Activated CD8-positive, alpha-beta memory T cell treated with anti-CD3 and anti-CD28 coated beads, Interleukin-2, amount 50 U/mL, for 4 hours (primary cell): ENCODE measurements around the gene STARD7.

Experiments used
- DNase-seq: peaks from one replicate; pipeline ENCODE4 v3.0.0-alpha.2; 2020

STARD7 gene

GRCh38 chr2:96146153-96146880 is 62.3 kb downstream of the STARD7 start:
- peak; percentile 89 for DNase-seq

- DNase-seq: no peak
Observed at GRCh38 chr2:96145848-96146152, 62.8 kb downstream of the STARD7 start.

GRCh38 chr2:96145036-96145847 is 63.4 kb downstream of the STARD7 start, which contains the start of gene DUSP2:
Gene DUSP2 (minus strand): TSS chr2:96145440. CDS start chr2:96145354, 86 bp downstream.
- peak; percentile 95 for DNase-seq

GRCh38 chr2:96144481-96145035 is 64.1 kb downstream of the STARD7 start:
- peak; percentile 62 for DNase-seq

DNA sequence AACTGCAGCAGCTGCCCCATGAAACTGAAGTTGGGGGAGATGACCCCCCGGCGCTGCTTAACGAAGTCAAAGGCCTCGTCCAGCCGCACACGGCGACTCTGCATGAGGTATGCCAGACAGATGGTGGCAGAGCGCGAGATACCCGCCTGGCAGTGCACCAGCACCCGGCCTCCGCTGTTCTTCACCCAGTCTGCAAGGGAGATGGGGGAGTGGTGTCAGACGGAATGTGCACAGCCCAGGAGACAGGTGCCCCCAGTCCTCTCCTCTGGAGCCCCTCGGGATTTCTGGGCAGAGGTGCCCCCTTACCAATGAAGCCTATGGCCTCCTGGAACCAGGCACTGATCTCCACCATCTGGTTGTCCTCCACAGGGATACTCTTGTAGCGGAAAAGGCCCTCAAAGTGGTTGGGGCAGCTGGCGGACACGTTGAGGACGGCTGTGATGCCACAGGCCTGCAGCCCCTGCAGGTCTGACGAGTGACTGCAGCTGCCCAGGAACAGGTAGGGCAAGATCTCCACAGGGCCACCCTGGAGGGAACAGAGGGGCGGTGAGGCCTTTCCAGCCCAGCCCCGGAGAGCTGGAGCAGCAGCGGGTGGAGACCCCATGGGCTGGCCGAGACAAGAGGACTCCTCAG is 64.7 kb downstream of the STARD7 start:
- DNase-seq: peak; percentile 46

DNA sequence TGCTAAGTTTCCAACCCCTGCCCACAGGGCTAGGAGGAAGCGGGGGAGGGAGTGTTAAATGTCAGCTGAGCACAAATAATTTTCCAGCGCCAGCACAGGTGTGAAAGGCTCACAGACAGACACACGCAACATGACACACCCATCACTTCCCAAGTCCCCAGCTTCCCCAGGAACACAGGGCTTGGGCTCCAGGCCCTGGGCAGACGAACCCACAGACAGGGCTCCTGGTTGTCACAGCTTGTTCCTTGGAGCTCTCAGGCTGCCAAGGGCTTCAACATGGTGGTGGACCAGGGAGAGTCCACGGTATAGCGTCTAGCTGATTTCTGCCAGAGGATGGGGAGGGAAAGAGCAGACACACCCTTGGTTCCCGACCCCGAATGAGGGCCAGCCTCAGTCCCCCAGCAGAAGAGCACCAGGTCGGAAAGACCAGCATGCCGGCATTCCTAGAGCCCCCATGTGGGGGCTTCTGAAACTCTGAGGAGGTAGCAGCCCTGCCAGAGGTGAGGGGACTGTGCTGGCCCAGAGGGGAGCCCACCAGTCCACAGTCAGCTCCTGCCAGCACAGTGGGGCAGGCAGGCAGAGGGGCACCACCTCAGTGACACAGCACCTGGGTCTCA is 65.3 kb downstream of the STARD7 start:
- DNase-seq: peak; percentile 53

DNA sequence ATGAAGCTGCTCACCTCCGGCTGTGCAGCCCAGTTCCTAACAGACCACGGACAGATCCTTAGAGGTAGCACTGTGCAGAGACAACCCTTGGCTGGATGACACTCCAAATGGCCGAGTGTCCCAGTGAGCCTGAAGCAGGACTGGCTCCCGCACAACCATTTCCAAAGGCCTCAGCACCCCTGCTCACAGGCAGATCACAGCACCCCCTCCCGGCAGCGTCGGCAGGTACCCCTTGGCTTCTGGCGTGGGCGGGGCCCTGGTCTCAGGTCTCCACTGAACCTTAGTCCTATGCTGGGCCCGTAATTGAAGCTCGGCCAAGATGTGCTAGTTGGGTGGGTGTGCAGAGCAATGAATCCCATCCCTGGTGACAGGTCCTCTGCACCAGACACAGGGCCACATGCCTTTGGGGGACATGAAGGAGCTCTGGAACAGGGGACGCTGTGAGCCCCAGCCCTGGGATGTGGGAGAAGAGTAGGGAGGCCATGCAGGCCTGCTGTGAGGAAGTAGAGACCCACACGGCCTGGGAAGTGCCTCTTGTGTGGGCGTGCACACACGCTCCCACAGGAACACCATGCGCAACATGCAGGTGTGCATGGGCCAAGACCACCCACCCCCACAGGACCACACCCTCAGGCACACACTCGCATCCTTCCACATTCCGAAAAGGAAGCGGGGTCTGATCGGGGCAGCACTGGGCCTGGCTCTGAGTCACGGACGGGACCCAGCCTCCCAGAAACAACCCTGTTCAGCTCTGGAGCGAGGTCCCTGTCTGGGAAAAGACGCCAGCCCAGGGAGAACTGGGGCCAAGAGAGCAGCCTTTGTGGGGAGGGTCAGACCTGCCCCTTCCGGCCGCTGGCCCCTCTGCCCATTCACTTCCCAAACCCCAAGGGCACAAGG is 66.2 kb downstream of the STARD7 start:
- DNase-seq: peak; percentile 78

GRCh38 chr2:96141624-96141967 is 67.0 kb downstream of the STARD7 start:
- peak; percentile 28 for DNase-seq

DNA sequence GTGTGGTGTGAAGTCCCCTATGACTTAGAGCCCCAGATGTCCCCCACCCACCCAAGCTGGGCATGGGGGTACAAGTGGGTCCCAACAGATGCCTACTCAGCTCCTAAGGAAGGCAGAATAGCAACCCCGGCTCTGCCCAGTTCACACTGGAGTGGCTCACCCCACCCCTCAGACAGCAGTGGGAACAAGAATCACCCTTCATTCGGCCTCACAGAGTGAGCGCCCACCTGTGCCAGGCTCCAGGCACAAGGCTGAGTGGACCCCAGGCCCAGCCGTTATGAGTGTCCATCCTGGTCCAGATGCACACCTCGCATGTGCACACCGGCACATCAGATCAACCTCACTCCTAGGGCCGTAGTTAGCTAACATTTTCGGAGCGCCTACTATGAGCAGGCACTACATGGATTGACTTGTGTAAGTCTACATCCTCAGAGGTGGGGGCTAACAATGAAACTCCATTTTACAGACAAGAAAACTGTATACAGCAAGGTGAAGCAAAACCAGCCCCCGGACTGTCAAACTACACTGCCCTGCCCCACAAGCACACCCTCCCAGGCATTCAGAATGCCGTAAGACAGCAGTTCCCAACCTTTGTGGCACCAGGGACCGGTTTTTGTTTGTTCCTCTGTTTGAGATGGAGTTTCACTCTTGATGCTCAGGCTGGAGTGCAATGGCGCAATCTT is 67.5 kb downstream of the STARD7 start:
- DNase-seq: peak; percentile 46

DNA sequence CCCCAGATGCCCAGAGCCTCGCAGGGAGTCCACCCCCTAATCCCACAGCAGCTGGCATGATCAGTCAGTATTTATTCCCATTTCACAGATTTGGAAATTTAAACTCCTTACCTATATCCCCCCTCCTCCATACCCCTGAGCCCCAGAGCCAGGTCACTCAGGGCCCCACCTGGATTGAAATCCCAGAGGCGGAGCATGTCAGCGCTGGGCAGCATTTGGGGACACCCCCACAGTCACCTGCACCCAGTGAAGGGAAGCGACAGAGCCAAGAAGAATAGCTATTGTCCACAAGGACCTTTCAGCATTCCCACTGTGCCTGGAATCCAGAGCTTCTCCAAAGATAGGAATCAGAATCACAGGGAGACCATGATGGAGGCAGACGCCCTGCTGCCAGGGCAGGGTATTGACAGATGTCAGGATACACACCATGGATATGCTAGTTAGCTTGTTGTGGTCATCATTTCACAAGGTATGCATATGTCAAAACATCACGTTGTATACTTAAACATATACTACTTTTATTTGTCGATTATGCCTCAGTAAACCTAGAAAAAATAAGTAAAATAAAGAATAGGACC is 69.4 kb downstream of the STARD7 start:
- DNase-seq: no peak

DNA sequence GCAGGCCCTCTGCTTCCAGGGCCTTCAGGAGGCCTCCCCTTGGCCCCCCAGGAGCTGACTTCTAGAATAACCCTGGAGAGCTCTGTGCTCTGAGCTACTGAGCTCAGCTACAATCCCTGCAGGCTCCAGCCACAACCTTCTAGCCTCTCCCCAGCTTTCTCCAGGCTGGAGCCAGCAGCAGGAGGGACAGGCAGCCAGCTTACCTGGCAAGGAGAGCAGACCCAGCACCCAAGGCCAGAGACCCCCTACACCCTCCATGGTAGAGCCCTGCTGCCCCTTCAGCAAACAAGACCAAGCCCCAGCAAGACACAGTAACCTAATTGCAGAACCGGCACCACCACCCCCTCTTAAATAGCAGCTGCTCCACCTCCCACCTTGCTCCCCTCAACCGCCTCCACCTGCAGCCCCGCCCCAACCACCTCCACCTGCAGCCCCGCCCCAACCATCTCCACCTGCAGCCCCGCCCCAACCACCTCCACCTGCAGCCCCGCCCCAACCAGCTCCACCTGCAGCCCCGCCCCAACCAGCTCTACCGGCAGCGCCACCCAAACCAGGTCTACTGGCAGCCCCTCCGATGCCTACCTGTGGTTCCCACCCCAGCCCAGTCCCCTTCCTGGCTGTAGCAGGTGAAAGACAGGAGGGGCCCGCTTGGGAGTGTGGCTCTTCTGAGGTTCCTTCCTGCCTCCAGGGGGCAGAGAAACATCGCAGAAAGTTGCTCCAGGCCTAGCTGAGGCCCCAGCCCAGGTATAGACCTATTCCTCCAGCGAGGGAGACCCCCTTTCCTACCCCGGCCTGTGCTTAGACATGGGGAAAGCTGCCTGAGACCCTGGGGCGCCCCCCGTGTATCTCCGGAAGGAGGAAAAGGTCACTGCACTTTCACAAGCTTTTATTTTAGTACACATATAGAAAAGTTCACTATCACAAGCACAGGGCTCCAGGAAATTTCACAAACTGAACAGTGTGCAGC is 70.2 kb downstream of the STARD7 start, which contains the start of gene ASTL:
TSS of gene ASTL (minus strand) at position 324 of the 967 bp plus-strand sequence. CDS start at position 258, 66 bp downstream.
- DNase-seq: peak; percentile 70

- DNase-seq: no peak
Observed at GRCh38 chr2:96137321-96138178, 71.1 kb downstream of the STARD7 start.

DNA sequence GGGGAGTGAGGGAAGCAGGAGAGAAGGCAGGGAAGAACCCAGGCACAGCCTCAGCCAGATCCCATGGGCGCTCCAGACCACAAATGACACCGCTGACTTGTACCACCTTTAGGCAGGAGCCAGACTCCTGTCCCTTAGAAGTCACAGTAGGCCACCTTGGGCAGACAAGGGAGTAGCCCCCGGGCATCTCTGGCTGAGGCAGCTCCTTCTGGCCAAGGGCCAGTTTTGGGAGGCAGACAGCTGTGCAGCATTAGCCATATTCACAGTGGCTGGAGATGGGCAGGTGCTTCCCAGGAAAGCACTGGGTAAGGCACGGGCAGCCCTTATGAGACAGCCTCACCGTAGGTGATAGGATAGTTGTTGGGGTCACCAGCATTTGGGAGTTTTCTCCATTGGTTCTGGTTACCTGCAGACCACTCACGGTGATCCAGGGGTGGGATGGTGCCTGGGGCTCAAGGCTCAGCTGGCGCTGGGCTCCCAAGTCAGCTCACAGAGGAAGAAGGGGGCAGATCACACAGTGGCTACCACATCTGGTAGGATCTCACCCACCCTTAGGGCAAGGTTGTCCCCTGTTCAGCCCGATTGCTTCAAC is 72.4 kb downstream of the STARD7 start:
- DNase-seq: no peak

GRCh38 chr2:96135621-96136020 is 73.0 kb downstream of the STARD7 start:
- no peak for DNase-seq

- no peak for DNase-seq
Observed at GRCh38 chr2:96135171-96135570, 73.5 kb downstream of the STARD7 start.
